PC-9 (cell line): ENCODE data around the gene LRMDA. TPM values are rescaled to one million over a fixed set of nuclear protein-coding genes. Genes with fewer than 3 reads are reported as not detected.
A peak's percentile ranks its signal among the peaks of the same experiment; 100 is the strongest.

ENCODE experiments used
- BruUV-seq: library from RNA; stranded (reverse); fragments of 400-500 nt; replicated peaks from 2 replicates; lab custom pipeline; 2021; lab: Mats Ljungman, UMichigan
- CTCF ChIA-PET: fragments of 300-600 bp; sonication (Branson Sonifier 250); formaldehyde crosslinking; loops from one replicate; lab custom pipeline; 2022; ENCODE audit warnings: antibody characterized with exemption; lab: Charles Lee
- POLR2A ChIA-PET: fragments of 300-600 bp; sonication (Branson Sonifier 250); formaldehyde crosslinking; loops from one replicate; lab custom pipeline; 2022; ENCODE audit warnings: antibody characterized with exemption; ENCODE audit not compliant: unreplicated experiment; lab: Charles Lee
- DNase-seq, 2 experiments: peaks; one replicate each; pipeline versions ENCODE4 v3.0.0 to v3.0.0-alpha.2; 2015 to 2022; ENCODE audit warnings: mixed read lengths in 1 of 2
- H2AFZ ChIP-seq: fragments of 200-600 bp; sonication (generic); 2 replicates; pipeline ENCODE4 v1.8.1; 2017; ENCODE audit warnings: antibody characterized with exemption
- H3F3A ChIP-seq: fragments of 200-600 bp; sonication (generic); 2 replicates; pipeline ENCODE4 v1.8.1; 2017; ENCODE audit warnings: antibody characterized with exemption, mild to moderate bottlenecking, low read depth; ENCODE audit not compliant: insufficient read depth
- H3K27ac ChIP-seq: fragments of 200-600 bp; sonication (generic); 2 replicates; pipeline ENCODE4 v1.6.1; 2016; ENCODE audit warnings: mixed run types
- H3K27me3 ChIP-seq: fragments of 200-600 bp; sonication (generic); 2 replicates; pipeline ENCODE4 v1.6.1; 2016; ENCODE audit warnings: low read depth, mixed run types; ENCODE audit not compliant: insufficient read depth
- H3K36me3 ChIP-seq: fragments of 200-600 bp; sonication (generic); 2 replicates; pipeline ENCODE4 v1.6.1; 2016; ENCODE audit warnings: low read depth, mixed run types
- H3K4me1 ChIP-seq: fragments of 200-600 bp; sonication (generic); replicated peaks from 2 replicates; pipeline ENCODE4 v1.6.1; 2016; ENCODE audit warnings: mixed run types; ENCODE audit not compliant: insufficient read depth
- H3K4me2 ChIP-seq: fragments of 200-600 bp; sonication (generic); 2 replicates; pipeline ENCODE4 v1.6.1; 2017; ENCODE audit warnings: mixed run types
- H3K4me3 ChIP-seq: fragments of 200-600 bp; sonication (generic); 2 replicates; pipeline ENCODE4 v1.6.1; 2016; ENCODE audit warnings: mixed run types
- H3K79me2 ChIP-seq: fragments of 200-600 bp; sonication (generic); 2 replicates; pipeline ENCODE4 v1.6.1; 2017; ENCODE audit warnings: low read depth, mixed run types
- H3K9me2 ChIP-seq: fragments of 200-600 bp; sonication (generic); 2 replicates; pipeline ENCODE4 v1.8.1; 2017; ENCODE audit warnings: mild to moderate bottlenecking; ENCODE audit not compliant: insufficient read depth
- H3K9me3 ChIP-seq: fragments of 200-600 bp; sonication (generic); 2 replicates; pipeline ENCODE4 v1.8.1; 2016; ENCODE audit warnings: low read depth; ENCODE audit not compliant: insufficient read depth
- H4K20me1 ChIP-seq: fragments of 200-600 bp; sonication (generic); 2 replicates; pipeline ENCODE4 v1.8.1; 2017; ENCODE audit not compliant: insufficient read depth
- CTCF ChIP-seq: fragments of 200-600 bp; sonication (generic); conservative IDR thresholded peaks from 2 replicates; pipeline ENCODE4 v1.6.1; 2017; ENCODE audit warnings: mixed run types, antibody characterized with exemption, mild to moderate bottlenecking, moderate library complexity
- EZH2 ChIP-seq: fragments of 200-600 bp; sonication (generic); IDR thresholded peaks from 2 replicates; pipeline ENCODE4 v1.8.0; 2017; ENCODE audit warnings: antibody characterized with exemption, low read depth
- intact Hi-C: fragments of 100-400 bp; cut with micrococcal nuclease; formaldehyde crosslinking; loops from one replicate; pipeline ENCODE4 v1.10.0; 2022; ENCODE audit not compliant: unreplicated experiment
- total RNA-seq: library from RNA; stranded (reverse); gene quantifications from 2 replicates; pipeline ENCODE4 v1.2.3, GENCODE V29; 2021

The LRMDA gene
- total RNA-seq, 1 experiment from 2014 or later, result not detected

- no peaks in the 10 kb centered on the region for H3K4me1 ChIP-seq
- H3K9me3 ChIP-seq, result no peaks in the 10 kb centered on the region
- no peaks in the 10 kb centered on the region for H3K27me3 ChIP-seq
- no peak overlapping the region for H3K4me3 ChIP-seq
- H3K79me2 ChIP-seq, result no peaks in the 10 kb centered on the region
- intact Hi-C loops, result no loop called here
- BruUV-seq, result no TSS peak
- no peaks in the 10 kb centered on the region for H3K36me3 ChIP-seq
- peak in 1 of 2 experiments; percentile 43 for DNase-seq
- TF ChIP-seq CTCF (no peak), EZH2 (no peak)
- POLR2A ChIA-PET, result no interaction called here
- CTCF ChIA-PET, result no interaction called here
- H3K9me2 ChIP-seq, result no peaks in the 10 kb centered on the region
- no peaks in the 10 kb centered on the region for H4K20me1 ChIP-seq
- no peak overlapping the region for H3K4me2 ChIP-seq
- H3K27ac ChIP-seq, result no peak overlapping the region
- H2AFZ ChIP-seq, result no peak overlapping the region
- H3F3A ChIP-seq, result no peaks in the 10 kb centered on the region
Observed at GRCh38 chr10:76191336-76191735, 759.9 kb downstream of the LRMDA start.

GRCh38 chr10:76192151-76192550 lies 760.7 kb downstream of the LRMDA start:
- Histone ChIP-seq H3K36me3 (no peaks in the 10 kb centered on the region), H3K4me3 (no peak overlapping the region), H3K4me1 (no peaks in the 10 kb centered on the region), H4K20me1 (no peaks in the 10 kb centered on the region), H3K9me3 (no peaks in the 10 kb centered on the region), H3K4me2 (no peak overlapping the region), H3K27me3 (no peaks in the 10 kb centered on the region), H2AFZ (no peak overlapping the region), H3K79me2 (no peaks in the 10 kb centered on the region), H3F3A (no peaks in the 10 kb centered on the region), H3K27ac (no peak overlapping the region), H3K9me2 (no peaks in the 10 kb centered on the region)
- TF ChIP-seq CTCF, result no peak
- TF ChIP-seq EZH2, result no peak
- intact Hi-C loops, result no loop called here
- no TSS peak for BruUV-seq
- CTCF ChIA-PET, result no interaction called here
- POLR2A ChIA-PET, result no interaction called here
- DNase-seq, result no peak

GRCh38 chr10:76192694-76193320 lies 761.4 kb downstream of the LRMDA start:
- intact Hi-C loops, result no loop called here
- H3K79me2 ChIP-seq, result no peaks in the 10 kb centered on the region
- no peaks in the 10 kb centered on the region for H3K9me2 ChIP-seq
- TF ChIP-seq CTCF (no peak), EZH2 (no peak)
- ChIA-PET CTCF (no interaction called here), POLR2A (no interaction called here)
- BruUV-seq, result no TSS peak
- no peak overlapping the region for H3K27ac ChIP-seq
- no peak overlapping the region for H2AFZ ChIP-seq
- no peak for DNase-seq
- H3K27me3 ChIP-seq, result no peaks in the 10 kb centered on the region
- no peaks in the 10 kb centered on the region for H4K20me1 ChIP-seq
- no peak overlapping the region for H3K4me3 ChIP-seq
- no peak overlapping the region for H3K4me2 ChIP-seq
- no peaks in the 10 kb centered on the region for H3K9me3 ChIP-seq
- no peaks in the 10 kb centered on the region for H3K4me1 ChIP-seq
- H3K36me3 ChIP-seq, result no peaks in the 10 kb centered on the region
- H3F3A ChIP-seq, result no peaks in the 10 kb centered on the region
